Brain pericyte (primary cell): ENCODE measurements around the gene TAF11L13.

ENCODE experiments used
- DNase-seq: peaks from one replicate; pipeline ENCODE4 v3.0.0-alpha.2; 2012; ENCODE audit warnings: low read depth, low spot score

TAF11L13 gene

GRCh38 chr5:17679597-17680203 lies 47.8 kb downstream of the TAF11L13 start:
- DNase-seq = no peak

- DNase-seq = no peak
Observed at GRCh38 chr5:17680737-17681136, 48.8 kb downstream of the TAF11L13 start.
